ENCODE results near the gene PRICKLE2.
A peak's percentile ranks its signal among the peaks of the same experiment; 100 is the strongest.

The PRICKLE2 gene

GRCh38 chr3:64190517-64191515, 34.5 kb downstream of the PRICKLE2 start:
- peak; percentile 67 for DNase-seq (ENCODE audit: low read depth in 2 of 2)

DNA sequence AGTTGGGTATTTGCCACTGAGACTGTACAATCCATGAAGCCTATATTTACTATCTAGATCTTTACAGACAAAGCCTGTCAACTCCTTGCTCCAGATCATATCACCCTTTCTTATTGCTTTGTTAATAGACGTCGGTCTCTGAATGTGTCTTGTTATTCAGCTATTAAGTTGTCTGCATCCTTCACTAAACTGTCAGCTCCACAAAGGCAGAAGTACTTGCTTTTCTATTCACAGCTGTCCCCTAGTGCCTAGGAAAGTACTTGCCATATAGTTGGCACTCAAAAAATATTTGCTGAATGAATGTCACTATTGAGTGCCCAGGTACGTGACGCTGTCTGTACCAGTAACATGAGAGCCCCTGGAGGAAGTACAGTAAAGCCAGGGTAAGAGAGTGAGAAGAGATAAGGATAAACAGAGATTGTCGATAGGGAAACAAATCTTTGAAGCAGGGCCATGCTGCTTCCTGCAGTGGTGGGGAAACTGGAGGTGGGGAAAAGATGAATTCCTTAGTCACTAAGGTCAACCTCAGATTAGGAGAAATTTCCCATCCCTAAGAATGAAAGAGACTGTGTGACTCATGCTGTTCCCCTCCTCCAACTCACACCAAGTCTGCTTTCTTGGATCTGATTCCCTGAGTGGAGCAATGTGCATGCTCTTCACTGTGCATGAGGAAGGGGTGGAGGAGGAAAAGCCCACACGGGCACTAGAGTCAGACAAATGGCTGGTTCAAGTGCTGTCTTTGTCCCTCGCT, 36.3 kb downstream of the PRICKLE2 start:
- DNase-seq (ENCODE audit: low read depth in 2 of 2), result peak; percentile 64 to 73

DNA sequence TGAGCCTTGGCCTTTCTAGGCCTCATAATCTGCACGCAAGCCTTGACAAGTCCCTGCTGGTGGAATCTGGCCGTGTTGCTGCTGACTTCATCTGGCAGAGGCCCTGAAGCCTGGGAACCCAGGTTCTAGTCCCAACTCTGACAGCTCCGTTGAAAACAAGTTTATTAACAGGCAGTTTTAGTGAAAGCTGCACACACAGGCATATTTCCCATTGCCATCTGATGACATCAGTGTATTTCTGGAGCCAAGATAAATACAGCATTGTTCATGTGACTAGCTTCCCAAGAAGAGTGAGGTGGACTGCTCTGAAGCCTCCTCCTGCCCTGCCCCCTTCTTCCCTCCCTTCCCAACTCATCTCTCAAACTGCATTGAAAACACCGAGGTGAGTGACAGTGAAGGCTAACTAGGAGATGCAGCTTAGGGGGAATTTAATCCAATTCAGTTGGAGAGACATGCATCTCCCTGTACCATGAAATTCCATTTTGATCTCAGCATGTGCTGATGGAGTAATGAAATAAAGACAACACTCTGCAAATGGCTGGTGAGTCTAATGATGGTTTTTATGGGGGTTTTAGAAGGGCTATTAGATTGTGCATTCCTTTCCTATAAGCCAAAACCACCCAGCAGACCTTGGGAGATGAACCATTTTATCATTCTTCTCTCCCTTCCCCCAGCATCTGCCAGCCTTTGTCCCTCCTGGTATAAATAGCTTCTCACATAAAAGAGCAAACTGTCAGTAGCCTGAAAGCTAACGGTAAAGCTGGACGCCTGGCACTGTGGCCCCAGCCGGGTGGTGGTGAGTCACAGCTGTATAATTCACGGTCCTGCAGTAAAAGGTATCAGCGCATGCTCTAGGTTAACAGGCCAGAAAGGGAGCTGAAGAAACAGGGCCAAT, 38.0 kb downstream of the PRICKLE2 start:
- DNase-seq (ENCODE audit: low read depth in 2 of 2), result peak; percentile 94 to 95

GRCh38 chr3:64186667-64187064, 38.6 kb downstream of the PRICKLE2 start:
- no peak for DNase-seq (ENCODE audit: low read depth in 2 of 2)

DNA sequence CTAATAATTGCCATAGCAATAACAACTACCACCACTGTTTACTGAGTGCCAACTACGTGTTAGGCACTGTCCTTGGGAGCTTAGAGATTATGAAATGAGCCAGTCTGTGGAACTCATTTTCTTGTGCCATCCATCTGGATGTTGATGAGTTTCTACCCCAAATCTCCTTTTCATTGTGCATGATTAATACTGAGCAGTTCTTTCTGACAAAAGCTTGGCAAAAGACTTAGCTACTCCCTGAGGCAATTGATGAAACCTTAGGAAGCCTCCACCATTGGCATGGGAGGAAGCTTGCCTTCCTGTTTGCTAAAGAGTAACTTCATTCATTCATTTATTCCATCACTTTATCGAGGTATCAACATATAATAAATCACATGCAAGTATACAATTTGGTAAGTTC, 39.8 kb downstream of the PRICKLE2 start:
- DNase-seq (ENCODE audit: low read depth in 2 of 2), result no peak

DNA sequence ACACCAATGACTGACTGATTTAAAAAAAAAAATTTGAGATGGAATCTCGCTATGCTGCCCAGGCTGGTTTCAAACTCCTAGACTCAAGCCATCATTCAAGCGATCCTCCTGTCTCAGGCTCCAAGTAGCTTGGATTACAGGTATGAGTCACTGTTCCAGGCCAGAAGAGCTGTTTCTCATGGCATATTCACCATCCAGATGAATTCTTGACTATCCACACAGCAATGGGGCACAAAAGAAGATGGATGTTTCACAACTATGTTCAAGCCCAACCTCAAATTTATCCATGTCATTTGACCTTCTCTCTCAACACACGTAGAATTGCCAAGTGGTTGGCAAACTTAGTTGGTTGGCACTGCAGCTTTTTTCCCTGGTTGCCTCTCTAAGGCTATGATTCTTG, 40.6 kb downstream of the PRICKLE2 start:
- no peak for DNase-seq (ENCODE audit: low read depth in 2 of 2)

DNA sequence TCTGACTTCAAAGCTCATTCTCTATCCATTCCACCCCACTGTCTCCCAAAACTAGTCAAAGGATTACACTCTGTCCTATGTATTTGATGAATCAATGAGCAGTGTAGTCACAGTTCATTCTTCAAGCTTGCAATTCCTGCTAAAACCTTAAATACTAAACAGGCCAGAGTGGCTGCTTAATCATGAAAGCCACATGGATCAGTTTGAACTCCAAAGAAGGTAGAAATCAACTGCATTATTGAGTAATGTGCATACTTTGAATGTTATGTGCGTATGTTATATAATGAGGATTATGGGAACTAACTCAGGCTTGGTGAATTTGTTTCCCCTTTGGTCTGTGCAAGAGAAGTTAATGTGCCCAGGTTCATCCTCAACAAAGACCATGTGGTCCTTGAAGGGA, 45.4 kb downstream of the PRICKLE2 start:
- DNase-seq (ENCODE audit: low read depth in 2 of 2), result peak; percentile 69 to 73

DNA sequence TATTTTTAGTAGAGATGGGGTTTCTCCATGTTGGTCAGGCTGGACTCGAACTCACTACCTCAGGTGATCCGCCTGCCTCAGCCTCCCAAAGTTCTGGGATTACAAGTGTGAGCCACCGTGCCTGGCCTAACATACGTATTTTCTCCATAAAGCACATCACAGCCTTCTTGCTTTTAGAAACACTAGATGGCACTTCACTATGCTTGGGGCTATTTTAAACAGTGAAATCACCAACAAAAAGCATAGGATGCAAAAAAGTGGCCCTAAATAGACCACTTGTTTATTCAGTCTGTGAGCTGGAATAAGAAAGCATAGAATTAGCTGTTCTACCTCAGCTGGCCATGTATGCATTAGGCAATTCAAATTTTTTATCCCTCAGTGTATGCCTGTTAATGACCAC, 46.0 kb downstream of the PRICKLE2 start:
- DNase-seq (ENCODE audit: low read depth in 2 of 2), result no peak

GRCh38 chr3:64178419-64178818, 46.8 kb downstream of the PRICKLE2 start:
- no peak for DNase-seq (ENCODE audit: low read depth in 2 of 2)

DNA sequence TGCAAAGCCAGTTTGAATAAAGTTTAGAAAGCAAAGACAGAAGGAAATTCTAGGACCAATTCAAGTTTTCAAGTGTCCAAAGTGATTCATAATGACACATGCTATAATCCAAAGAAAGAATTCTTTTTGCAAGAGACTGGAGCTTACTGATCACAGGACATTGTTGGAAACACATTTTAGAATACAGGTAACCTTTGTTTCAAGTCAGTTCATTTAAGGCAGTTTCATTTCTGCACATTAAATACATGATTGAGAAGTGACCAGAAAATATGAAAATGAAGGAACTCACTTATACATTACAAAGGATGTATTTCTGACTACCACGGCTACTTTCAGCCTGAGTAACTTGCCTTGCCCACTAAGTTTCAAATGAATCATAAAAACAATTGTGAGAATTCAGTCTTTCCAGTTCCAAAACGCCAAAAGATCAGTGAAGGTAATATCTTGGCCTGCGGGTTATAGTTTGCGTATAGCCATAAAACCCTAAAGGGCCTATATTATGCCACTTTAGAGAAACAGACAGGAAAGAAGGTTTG, 48.7 kb downstream of the PRICKLE2 start:
- DNase-seq (ENCODE audit: low read depth in 2 of 2), result no peak

- DNase-seq (ENCODE audit: low read depth in 2 of 2), result no peak
Observed at GRCh38 chr3:64174328-64174727, 50.9 kb downstream of the PRICKLE2 start.

DNA sequence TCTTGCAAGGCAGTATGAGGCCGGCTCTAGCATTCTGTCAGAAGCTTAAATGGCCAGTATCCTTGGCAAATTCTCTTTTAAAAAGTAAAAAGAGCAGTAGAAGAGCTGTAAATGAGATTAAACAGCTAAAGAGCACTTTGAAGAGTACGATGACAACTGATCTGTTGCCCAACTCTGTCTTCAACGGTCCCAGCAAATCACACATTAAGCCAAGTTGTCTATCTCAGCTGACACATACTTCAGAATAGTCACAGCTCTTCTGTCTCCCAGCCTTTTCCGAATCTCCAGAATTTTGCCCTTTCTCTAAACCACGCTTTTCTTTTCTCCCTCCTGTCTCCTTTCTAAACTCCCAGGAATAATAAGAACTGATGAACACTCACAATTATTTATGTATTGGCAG, 51.7 kb downstream of the PRICKLE2 start:
- DNase-seq (ENCODE audit: low read depth in 2 of 2), result no peak

- no peak for DNase-seq (ENCODE audit: low read depth in 2 of 2)
Observed at GRCh38 chr3:64170270-64170669, 55.0 kb downstream of the PRICKLE2 start.

DNA sequence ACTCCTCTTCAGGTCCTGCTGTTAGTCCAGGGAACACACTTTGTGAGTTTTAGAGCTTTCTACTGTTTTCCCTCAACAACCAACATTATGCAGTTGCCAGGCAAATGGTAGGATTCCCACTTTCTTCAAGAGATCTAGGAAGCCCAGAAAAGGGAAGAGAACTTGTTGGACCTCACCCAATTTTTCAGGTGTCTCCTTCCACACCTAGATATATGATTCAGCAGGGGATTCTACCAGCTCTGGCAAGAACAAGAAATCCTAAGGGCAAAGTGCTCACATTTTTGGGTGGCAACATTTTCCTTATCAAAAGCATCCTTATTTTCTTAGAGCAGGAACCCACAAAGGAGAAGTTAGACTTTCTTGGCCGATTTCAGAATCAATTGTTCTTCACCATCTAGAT, 57.4 kb downstream of the PRICKLE2 start:
- no peak for DNase-seq (ENCODE audit: low read depth in 2 of 2)

GRCh38 chr3:64167351-64167750, 57.9 kb downstream of the PRICKLE2 start:
- DNase-seq (ENCODE audit: low read depth in 2 of 2), result no peak

DNA sequence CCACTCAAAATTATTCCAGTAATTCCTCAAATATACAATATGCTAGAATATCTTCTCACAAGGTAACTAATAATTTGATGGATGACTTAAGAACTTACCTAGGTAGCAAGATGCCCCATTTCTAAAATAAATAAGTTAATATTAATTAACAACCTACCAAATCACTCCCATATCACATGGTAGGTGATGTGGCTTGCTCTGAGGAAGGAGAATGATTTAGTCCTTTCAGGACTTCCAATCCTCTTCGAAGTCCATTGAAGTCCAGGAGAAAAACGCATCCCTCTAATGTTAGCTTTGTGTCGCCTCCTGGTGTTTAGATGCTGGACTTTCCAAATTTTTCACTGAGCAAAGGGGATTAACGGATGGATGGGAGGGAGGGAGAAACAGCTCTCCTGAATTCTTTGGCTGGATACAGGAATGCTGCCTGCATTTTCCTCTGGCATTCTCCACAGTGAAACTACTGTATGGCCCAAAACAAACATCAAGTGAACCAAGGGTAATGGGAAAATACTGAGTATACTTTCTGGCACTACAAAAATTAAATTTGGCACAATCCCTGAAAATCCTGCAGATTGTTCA, 58.6 kb downstream of the PRICKLE2 start:
- DNase-seq (ENCODE audit: low read depth in 2 of 2), result no peak

DNA sequence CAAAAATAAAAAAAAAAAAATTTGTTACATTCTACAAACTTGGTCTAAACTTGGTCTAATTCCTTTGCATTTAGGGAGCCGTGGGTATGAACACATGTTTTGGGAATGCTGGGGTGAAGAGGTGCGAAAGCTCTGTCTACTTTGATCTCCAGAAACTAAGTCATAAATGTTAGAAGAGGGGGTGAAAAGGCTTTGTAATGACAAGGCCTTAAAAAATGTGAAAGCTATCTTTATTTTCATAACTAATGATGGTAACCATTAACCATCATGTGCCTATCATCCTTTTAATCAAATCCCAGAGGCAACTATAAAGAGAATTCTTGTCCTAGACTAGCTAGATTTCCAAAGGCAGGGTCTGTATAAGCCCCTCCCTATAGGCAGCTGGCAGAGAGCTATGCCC, 60.9 kb downstream of the PRICKLE2 start:
- DNase-seq (ENCODE audit: low read depth in 2 of 2), result no peak

DNA sequence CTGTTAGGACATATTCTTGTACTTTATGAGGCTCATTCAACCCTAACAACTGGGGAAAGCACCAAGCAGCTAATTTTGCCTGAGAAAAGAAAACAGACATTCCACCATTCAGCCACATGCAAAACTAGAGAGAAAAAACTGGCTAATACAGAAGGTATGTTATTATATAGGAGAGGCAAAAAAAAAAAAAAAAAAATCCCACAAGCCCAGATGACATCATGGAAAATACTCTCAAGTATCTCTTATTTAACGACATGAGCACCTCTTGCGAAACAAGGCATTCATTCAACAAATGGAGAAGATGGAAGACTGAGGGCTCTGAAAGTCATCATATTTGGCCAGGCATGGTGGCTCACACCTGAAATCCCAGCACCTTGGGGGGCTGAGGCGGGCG, 61.5 kb downstream of the PRICKLE2 start:
- peak; percentile 86 to 91 for DNase-seq (ENCODE audit: low read depth in 2 of 2)

DNA sequence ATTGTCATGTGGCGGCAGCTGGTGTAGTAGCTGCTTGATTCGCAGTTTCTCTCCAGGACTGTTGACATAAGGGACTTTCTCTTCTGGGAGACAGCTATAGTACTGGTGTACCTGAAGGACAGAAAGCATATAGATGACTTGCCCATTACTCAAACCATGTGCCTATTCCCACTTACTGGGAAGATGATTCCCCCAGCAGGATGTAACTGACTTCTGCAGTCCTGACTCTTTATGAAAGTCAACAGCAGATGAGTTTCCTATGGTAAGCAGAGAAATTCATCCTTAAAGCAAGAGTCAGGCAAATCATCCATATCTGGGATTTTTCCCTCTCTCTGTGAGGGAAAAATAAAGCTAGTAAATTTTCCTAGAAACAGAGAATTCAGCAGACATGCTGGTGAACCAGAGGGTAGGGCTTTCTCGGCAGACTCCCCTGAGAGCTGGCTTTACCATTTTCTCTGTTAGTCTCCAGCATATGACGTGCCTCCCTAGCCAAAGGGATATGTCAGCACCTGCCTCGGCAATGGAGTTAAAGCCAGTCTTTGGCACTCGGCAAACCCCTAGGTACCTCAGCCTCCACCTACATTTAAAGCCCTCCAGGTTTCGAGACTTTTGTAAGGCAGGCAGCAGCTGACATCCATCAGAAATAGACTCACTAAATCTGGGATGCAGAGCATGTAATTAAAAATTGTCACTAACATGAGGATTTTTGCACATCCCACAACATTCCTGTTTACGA, 62.1 kb downstream of the PRICKLE2 start:
- DNase-seq (ENCODE audit: low read depth in 2 of 2), result no peak

GRCh38 chr3:64161481-64161952, 63.7 kb downstream of the PRICKLE2 start:
- no peak for DNase-seq (ENCODE audit: low read depth in 2 of 2)

Measured in fibroblast of skin of left biceps (primary cell).